Measurements from ENCODE around the gene VPS11. TPM values are rescaled to one million over a fixed set of nuclear protein-coding genes. Genes with fewer than 3 reads are reported as not detected.
"Not testable (repeated sequence)": the region's sequence is repeated elsewhere in the genome, so short reads cannot be mapped to it uniquely, and the experiment has no call there.

The VPS11 gene
- total and polyA plus RNA-seq, 4 donors, result 28.1 to 57.8 (median 49.6) TPM

GRCh38 chr11:119049081-119049480 is 18.5 kb upstream of the VPS11 start:
- H3K4me1 ChIP-seq (ENCODE audit: control insufficient read depth, insufficient read depth, low read length), result no peaks in the 10 kb centered on the region
- DNase-seq (ENCODE audit: low read depth in 4 of 6, low spot score in 6 of 6), result no peak
- no peak overlapping the region for H3K27ac ChIP-seq (ENCODE audit: low read depth, low read length)
- 96% methylated on average over 7 of the region's 7 CpGs for WGBS (ENCODE audit: insufficient coverage)
- no peaks in the 10 kb centered on the region for H3K9me3 ChIP-seq (ENCODE audit: control insufficient read depth, insufficient read depth, low read length)
- no peaks in the 10 kb centered on the region for H3K27me3 ChIP-seq (ENCODE audit: control insufficient read depth, insufficient read depth, low read length)
- H3K4me3 ChIP-seq (ENCODE audit: low read depth, low read length), result no peak overlapping the region
- peaks cover 93% of the 10 kb centered on the region for H3K36me3 ChIP-seq (ENCODE audit: control insufficient read depth, insufficient read depth, low read length)

- H3K36me3 ChIP-seq (ENCODE audit: control insufficient read depth, insufficient read depth, low read length), result peaks cover 84% of the 10 kb centered on the region
- H3K4me3 ChIP-seq (ENCODE audit: low read depth, low read length), result no peak overlapping the region
- WGBS (ENCODE audit: insufficient coverage), result 87% methylated on average over 9 of the region's 17 CpGs
- no peaks in the 10 kb centered on the region for H3K9me3 ChIP-seq (ENCODE audit: control insufficient read depth, insufficient read depth, low read length)
- no peaks in the 10 kb centered on the region for H3K27me3 ChIP-seq (ENCODE audit: control insufficient read depth, insufficient read depth, low read length)
- H3K27ac ChIP-seq (ENCODE audit: low read depth, low read length), result no peak overlapping the region
- DNase-seq (ENCODE audit: low read depth in 4 of 6, low spot score in 6 of 6), result no peak
- H3K4me1 ChIP-seq (ENCODE audit: control insufficient read depth, insufficient read depth, low read length), result peaks cover 14% of the 10 kb centered on the region
Measured at GRCh38 chr11:119051440-119052162, 16.0 kb upstream of the VPS11 start.

GRCh38 chr11:119052163-119052814 is 15.3 kb upstream of the VPS11 start:
- no peak overlapping the region for H3K27ac ChIP-seq (ENCODE audit: low read depth, low read length)
- no peaks in the 10 kb centered on the region for H3K27me3 ChIP-seq (ENCODE audit: control insufficient read depth, insufficient read depth, low read length)
- peaks cover 77% of the 10 kb centered on the region for H3K36me3 ChIP-seq (ENCODE audit: control insufficient read depth, insufficient read depth, low read length)
- peaks cover 14% of the 10 kb centered on the region for H3K4me1 ChIP-seq (ENCODE audit: control insufficient read depth, insufficient read depth, low read length)
- WGBS (ENCODE audit: insufficient coverage), result 92% methylated on average over 20 of the region's 23 CpGs
- H3K9me3 ChIP-seq (ENCODE audit: control insufficient read depth, insufficient read depth, low read length), result no peaks in the 10 kb centered on the region
- H3K4me3 ChIP-seq (ENCODE audit: low read depth, low read length), result no peak overlapping the region
- no peak for DNase-seq (ENCODE audit: low read depth in 4 of 6, low spot score in 6 of 6)

GRCh38 chr11:119054418-119054817 is 13.2 kb upstream of the VPS11 start:
- H3K36me3 ChIP-seq (ENCODE audit: control insufficient read depth, insufficient read depth, low read length), result peaks cover 56% of the 10 kb centered on the region
- no peak overlapping the region for H3K27ac ChIP-seq (ENCODE audit: low read depth, low read length)
- no peak for DNase-seq (ENCODE audit: low read depth in 4 of 6, low spot score in 6 of 6)
- no peaks in the 10 kb centered on the region for H3K27me3 ChIP-seq (ENCODE audit: control insufficient read depth, insufficient read depth, low read length)
- 99% methylated on average over 8 of the region's 10 CpGs for WGBS (ENCODE audit: insufficient coverage)
- peaks cover 21% of the 10 kb centered on the region for H3K4me1 ChIP-seq (ENCODE audit: control insufficient read depth, insufficient read depth, low read length)
- no peaks in the 10 kb centered on the region for H3K9me3 ChIP-seq (ENCODE audit: control insufficient read depth, insufficient read depth, low read length)
- no peak overlapping the region for H3K4me3 ChIP-seq (ENCODE audit: low read depth, low read length)

DNA sequence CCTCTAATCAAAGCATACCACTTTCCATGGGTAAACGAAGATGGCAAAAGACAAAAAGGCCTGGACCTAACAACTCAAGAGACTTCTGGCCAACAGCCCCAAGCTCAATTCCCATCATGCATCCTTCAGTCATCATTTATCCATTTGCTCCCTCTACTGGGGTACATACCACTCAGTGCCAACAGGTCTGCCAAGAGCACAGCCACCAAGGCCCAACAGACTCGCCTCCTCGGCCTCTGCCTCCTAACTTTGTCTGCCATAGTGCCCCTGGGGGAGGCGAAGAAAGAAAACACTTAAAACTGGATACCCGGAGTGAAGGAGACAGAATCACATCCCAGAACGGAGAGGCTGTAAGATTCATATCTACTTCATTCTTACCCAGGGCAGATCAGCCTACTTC is 11.7 kb upstream of the VPS11 start:
- peaks cover 21% of the 10 kb centered on the region for H3K4me1 ChIP-seq (ENCODE audit: control insufficient read depth, insufficient read depth, low read length)
- H3K4me3 ChIP-seq (ENCODE audit: low read depth, low read length), result peak overlapping the region; percentile 73
- H3K9me3 ChIP-seq (ENCODE audit: control insufficient read depth, insufficient read depth, low read length), result no peaks in the 10 kb centered on the region
- H3K27me3 ChIP-seq (ENCODE audit: control insufficient read depth, insufficient read depth, low read length), result no peaks in the 10 kb centered on the region
- peak in 2 of 6 donors; percentile 9 to 15 for DNase-seq (ENCODE audit: low read depth in 4 of 6, low spot score in 6 of 6)
- H3K36me3 ChIP-seq (ENCODE audit: control insufficient read depth, insufficient read depth, low read length), result peaks cover 45% of the 10 kb centered on the region
- H3K27ac ChIP-seq (ENCODE audit: low read depth, low read length), result peak overlapping the region; percentile 4
- 20% methylated on average over 4 of the region's 6 CpGs for WGBS (ENCODE audit: insufficient coverage)

DNA sequence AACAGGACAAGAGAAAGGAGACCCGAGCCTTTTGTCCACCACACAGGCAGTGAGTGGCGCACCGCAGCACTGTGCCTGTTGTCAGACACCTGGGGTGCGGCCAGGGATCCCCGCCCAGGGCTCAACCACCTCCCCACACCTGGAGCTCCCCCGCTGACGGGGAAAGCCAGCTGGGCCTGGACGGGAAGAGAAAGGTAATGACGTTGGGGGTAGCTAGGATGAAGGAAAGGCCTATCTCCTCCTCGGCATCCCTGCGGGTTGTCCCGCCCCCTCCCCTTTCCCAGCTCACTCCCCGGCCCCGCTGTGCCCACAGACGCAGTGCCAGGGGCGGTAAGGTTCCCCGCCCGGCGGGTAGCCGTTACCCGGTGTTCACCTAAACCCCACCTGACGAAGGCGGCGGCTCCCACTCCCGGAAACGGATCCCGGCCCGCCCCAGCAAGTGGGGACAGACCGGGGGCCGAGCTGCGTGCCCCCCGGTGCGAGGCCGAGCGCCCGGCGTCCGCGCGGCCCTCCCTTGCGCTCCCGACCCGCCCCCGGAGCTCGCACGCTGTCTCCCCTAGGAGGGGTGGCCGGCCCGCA is 11.1 kb upstream of the VPS11 start:
- H3K4me3 ChIP-seq (ENCODE audit: low read depth, low read length), result peak overlapping the region; percentile 73
- H3K4me1 ChIP-seq (ENCODE audit: control insufficient read depth, insufficient read depth, low read length), result peaks cover 21% of the 10 kb centered on the region
- peak overlapping the region; percentile 73 for H3K27ac ChIP-seq (ENCODE audit: low read depth, low read length)
- under 1% methylated on average over 42 of the region's 48 CpGs for WGBS (ENCODE audit: insufficient coverage)
- no peaks in the 10 kb centered on the region for H3K9me3 ChIP-seq (ENCODE audit: control insufficient read depth, insufficient read depth, low read length)
- H3K36me3 ChIP-seq (ENCODE audit: control insufficient read depth, insufficient read depth, low read length), result peaks cover 43% of the 10 kb centered on the region
- H3K27me3 ChIP-seq (ENCODE audit: control insufficient read depth, insufficient read depth, low read length), result no peaks in the 10 kb centered on the region
- peak in 1 of 6 donors; percentile 15 for DNase-seq (ENCODE audit: low read depth in 4 of 6, low spot score in 6 of 6)

DNA sequence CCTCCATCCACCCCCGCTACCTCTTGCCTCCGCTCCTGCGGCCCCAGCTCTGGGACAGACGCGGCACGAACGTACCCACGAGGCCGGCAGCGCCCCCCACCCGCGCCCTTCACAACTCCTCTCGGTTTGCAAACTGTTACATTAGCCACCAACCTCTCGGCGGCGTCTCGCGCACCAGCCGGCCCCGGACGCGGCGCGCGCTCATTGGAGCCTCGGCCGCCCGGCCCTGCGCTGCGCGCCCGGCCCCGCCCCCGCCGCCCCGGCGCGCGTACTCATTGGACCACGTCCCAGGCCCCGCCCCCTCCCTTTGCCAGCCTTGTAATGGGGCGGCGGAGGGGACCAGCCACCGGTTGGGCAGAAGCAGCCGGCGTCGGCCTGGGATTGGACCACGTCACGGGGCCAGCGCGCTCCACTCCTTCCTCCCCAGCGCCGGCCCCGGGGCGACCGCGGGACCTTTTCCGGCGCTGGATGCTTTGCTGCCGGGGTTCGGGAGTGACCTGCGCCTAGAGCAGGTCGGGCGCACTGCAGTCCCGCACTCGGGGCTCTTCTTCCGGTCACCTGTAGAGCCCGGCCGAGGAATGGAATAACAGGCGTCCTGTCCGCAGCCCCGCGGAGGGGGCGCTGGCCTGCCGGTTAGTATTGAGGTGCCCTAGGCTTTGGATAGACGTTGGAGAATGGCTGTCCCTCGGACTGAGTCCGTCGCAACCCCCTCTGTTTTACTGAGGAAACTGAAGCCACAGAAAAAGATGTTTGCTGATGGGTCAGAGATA is 10.4 kb upstream of the VPS11 start, which contains the start of gene HYOU1:
Gene HYOU1 (minus strand): TSS at position 206 of the 770 bp plus-strand sequence. CDS start 1,045 bp downstream, outside the sequence.
- Histone ChIP-seq H3K36me3 (ENCODE audit: control insufficient read depth, insufficient read depth, low read length) (peaks cover 36% of the 10 kb centered on the region), H3K4me3 (ENCODE audit: low read depth, low read length) (peak within 1 kb of the TSS; percentile 93), H3K4me1 (ENCODE audit: control insufficient read depth, insufficient read depth, low read length) (peaks cover 21% of the 10 kb centered on the region), H3K27ac (ENCODE audit: low read depth, low read length) (peak within 1 kb of the TSS; percentile 92), H3K27me3 (ENCODE audit: control insufficient read depth, insufficient read depth, low read length) (no peaks in the 10 kb centered on the region), H3K9me3 (ENCODE audit: control insufficient read depth, insufficient read depth, low read length) (no peaks in the 10 kb centered on the region)
- peak; percentile 77 to 99 (median 95) for DNase-seq (ENCODE audit: low read depth in 4 of 6, low spot score in 6 of 6)
- WGBS (ENCODE audit: insufficient coverage), result under 1% methylated on average over 79 of the region's 79 CpGs

- H3K9me3 ChIP-seq (ENCODE audit: control insufficient read depth, insufficient read depth, low read length); DNase-seq (ENCODE audit: low read depth in 4 of 6, low spot score in 6 of 6); H3K4me3 ChIP-seq (ENCODE audit: low read depth, low read length); H3K27ac ChIP-seq (ENCODE audit: low read depth, low read length); H3K27me3 ChIP-seq (ENCODE audit: control insufficient read depth, insufficient read depth, low read length): not testable (repeated sequence)
- Histone ChIP-seq H3K36me3 (ENCODE audit: control insufficient read depth, insufficient read depth, low read length) (peaks cover 21% of the 10 kb centered on the region), H3K4me1 (ENCODE audit: control insufficient read depth, insufficient read depth, low read length) (peaks cover 21% of the 10 kb centered on the region)
- 89% methylated on average over 14 of the region's 35 CpGs for WGBS (ENCODE audit: insufficient coverage)
Measured at GRCh38 chr11:119059128-119059527, 8.5 kb upstream of the VPS11 start.

GRCh38 chr11:119061256-119061655 is 6.4 kb upstream of the VPS11 start:
- 93% methylated on average over 2 of the region's 3 CpGs for WGBS (ENCODE audit: insufficient coverage)
- Histone ChIP-seq H3K27me3 (ENCODE audit: control insufficient read depth, insufficient read depth, low read length) (no peaks in the 10 kb centered on the region), H3K4me1 (ENCODE audit: control insufficient read depth, insufficient read depth, low read length) (peaks cover 15% of the 10 kb centered on the region), H3K4me3 (ENCODE audit: low read depth, low read length) (no peak overlapping the region), H3K27ac (ENCODE audit: low read depth, low read length) (no peak overlapping the region), H3K9me3 (ENCODE audit: control insufficient read depth, insufficient read depth, low read length) (no peaks in the 10 kb centered on the region), H3K36me3 (ENCODE audit: control insufficient read depth, insufficient read depth, low read length) (peaks cover 15% of the 10 kb centered on the region)
- DNase-seq (ENCODE audit: low read depth in 4 of 6, low spot score in 6 of 6), result no peak
